Transverse colon (tissue), 4 donors: ENCODE measurements around the gene IGF2BP1.

Source experiments
- POLR2A ChIP-seq: fragments of 450-650 bp; IDR thresholded peaks from one replicate; pipeline ENCODE4 v1.6.1; 2016; ENCODE audit warnings: antibody characterized with exemption, mild to moderate bottlenecking, moderate library complexity
- POLR2AphosphoS5 ChIP-seq, 3 donors: sonication (generic); formaldehyde crosslinking; IDR thresholded peaks; one replicate each; pipeline ENCODE4 v1.6.1; 2016; ENCODE audit warnings: antibody characterized with exemption in 3 of 3
- TF ChIP-seq, protein P1 (sequence below), 5 experiments: fragments of 200-600 bp in 3 of 5; fragments of 450-650 bp in 2 of 5; sonication (generic) in 3 of 5; IDR thresholded peaks; 1 replicate in 2 of 5; 2 replicates in 3 of 5; pipeline ENCODE4 v1.5.1; 2016 to 2017; ENCODE audit warnings: antibody characterized with exemption in 5 of 5, inconsistent platforms in 3 of 5, mild to moderate bottlenecking in 2 of 5, moderate library complexity in 1 of 5

DNA sequence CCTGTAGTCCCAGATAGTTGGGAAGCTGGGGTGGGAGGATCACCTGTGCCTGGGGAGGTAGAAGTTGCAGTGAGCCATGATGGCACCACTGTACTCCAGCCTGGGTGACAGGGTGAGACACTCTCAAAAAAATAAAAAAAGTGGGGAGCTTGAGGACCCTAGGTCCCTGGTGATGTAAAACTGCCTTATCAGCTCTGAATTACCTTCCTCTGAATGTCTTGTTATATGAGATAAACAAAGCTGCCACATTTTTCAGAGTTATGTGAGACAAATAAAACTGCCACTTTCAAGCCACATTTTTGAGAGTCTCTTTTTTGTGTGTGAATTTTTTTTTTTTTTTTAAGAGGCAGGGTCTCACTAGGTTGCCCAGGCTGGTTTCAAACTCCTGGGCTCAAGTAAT, 103.4 kb downstream of the IGF2BP1 start:
- TF ChIP-seq, protein P1, sequence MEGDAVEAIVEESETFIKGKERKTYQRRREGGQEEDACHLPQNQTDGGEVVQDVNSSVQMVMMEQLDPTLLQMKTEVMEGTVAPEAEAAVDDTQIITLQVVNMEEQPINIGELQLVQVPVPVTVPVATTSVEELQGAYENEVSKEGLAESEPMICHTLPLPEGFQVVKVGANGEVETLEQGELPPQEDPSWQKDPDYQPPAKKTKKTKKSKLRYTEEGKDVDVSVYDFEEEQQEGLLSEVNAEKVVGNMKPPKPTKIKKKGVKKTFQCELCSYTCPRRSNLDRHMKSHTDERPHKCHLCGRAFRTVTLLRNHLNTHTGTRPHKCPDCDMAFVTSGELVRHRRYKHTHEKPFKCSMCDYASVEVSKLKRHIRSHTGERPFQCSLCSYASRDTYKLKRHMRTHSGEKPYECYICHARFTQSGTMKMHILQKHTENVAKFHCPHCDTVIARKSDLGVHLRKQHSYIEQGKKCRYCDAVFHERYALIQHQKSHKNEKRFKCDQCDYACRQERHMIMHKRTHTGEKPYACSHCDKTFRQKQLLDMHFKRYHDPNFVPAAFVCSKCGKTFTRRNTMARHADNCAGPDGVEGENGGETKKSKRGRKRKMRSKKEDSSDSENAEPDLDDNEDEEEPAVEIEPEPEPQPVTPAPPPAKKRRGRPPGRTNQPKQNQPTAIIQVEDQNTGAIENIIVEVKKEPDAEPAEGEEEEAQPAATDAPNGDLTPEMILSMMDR (IDR thresholded peaks at IDR 0.05) = no peak
- no peak for TF ChIP-seq POLR2AphosphoS5 (IDR thresholded peaks at IDR 0.05)
- no peak for TF ChIP-seq POLR2A
